ENCODE data around the gene ARHGAP28.

Gene ARHGAP28

DNA sequence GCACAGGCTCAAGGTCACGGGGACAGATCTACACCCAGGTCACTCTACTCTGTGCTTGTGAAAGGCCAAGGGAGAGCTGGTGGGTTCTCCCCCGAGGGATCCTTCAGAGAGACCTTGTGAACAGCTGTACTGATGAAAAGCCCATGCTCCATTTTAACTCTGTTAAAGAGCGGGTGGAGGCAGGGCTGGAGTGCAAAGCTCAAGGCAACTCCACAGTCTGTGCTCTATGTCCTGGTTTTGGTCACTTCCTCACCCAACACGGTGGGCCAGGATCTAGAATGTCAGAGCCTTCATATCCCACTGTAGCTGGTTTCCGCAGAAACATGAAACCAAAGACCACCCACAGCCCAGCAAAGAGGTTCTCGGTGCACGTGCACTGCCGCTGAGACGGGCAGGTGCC is 210.9 kb downstream of the ARHGAP28 start:
- Histone ChIP-seq H3K9ac (no peak overlapping the region), H3K4me3 (ENCODE audit: low read depth, low read length) (no peak overlapping the region), H3K9me3 (ENCODE audit: control insufficient read depth, low read length) (no peaks in the 10 kb centered on the region), H3K79me2 (no peaks in the 10 kb centered on the region), H3K27ac (no peak overlapping the region), H3K4me1 (no peaks in the 10 kb centered on the region), H3K27me3 (ENCODE audit: control insufficient read depth, insufficient read depth, low read length) (no peaks in the 10 kb centered on the region), H3K4me2 (ENCODE audit: low read length) (no peak overlapping the region), H3K36me3 (ENCODE audit: control insufficient read depth, insufficient read depth, low read length) (no peaks in the 10 kb centered on the region), H2AFZ (no peak overlapping the region)
- no peak for TF ChIP-seq CTCF (IDR thresholded peaks at IDR 0.05)

DNA sequence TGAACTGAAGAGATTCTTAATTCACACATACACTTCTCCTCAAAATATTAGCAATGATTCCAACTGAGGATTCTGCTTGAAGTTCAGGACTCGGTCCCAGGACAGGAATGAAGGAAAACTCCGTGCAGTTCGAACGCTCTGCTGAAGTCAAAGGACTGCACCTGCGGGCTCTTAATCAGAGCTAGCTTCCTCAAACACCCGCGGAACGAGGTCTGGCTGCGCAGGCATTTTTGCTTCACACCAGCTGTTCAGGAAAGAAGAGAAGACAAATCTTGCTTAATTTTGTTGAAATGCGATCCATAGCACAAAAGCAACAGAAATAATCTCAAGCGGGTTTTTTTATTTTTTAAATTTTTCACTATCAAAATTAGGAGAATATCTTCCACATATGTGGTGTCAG is 212.5 kb downstream of the ARHGAP28 start:
- H3K4me2 ChIP-seq (ENCODE audit: low read length): no peak overlapping the region
- no peaks in the 10 kb centered on the region for H3K79me2 ChIP-seq
- H3K27me3 ChIP-seq (ENCODE audit: control insufficient read depth, insufficient read depth, low read length): no peaks in the 10 kb centered on the region
- H3K9me3 ChIP-seq (ENCODE audit: control insufficient read depth, low read length): no peaks in the 10 kb centered on the region
- no peak overlapping the region for H2AFZ ChIP-seq
- H3K36me3 ChIP-seq (ENCODE audit: control insufficient read depth, insufficient read depth, low read length): no peaks in the 10 kb centered on the region
- no peak overlapping the region for H3K9ac ChIP-seq
- H3K4me1 ChIP-seq: no peaks in the 10 kb centered on the region
- TF ChIP-seq CTCF (IDR thresholded peaks at IDR 0.05): no peak
- H3K27ac ChIP-seq: no peak overlapping the region
- no peak overlapping the region for H3K4me3 ChIP-seq (ENCODE audit: low read depth, low read length)

GRCh38 chr18:6942742-6943141 is 213.2 kb downstream of the ARHGAP28 start:
- Histone ChIP-seq H3K27ac (no peak overlapping the region), H3K9me3 (ENCODE audit: control insufficient read depth, low read length) (no peaks in the 10 kb centered on the region), H3K36me3 (ENCODE audit: control insufficient read depth, insufficient read depth, low read length) (no peaks in the 10 kb centered on the region), H2AFZ (no peak overlapping the region), H3K4me1 (no peaks in the 10 kb centered on the region), H3K4me3 (ENCODE audit: low read depth, low read length) (no peak overlapping the region), H3K27me3 (ENCODE audit: control insufficient read depth, insufficient read depth, low read length) (no peaks in the 10 kb centered on the region), H3K4me2 (ENCODE audit: low read length) (no peak overlapping the region), H3K9ac (no peak overlapping the region), H3K79me2 (no peaks in the 10 kb centered on the region)
- no peak for TF ChIP-seq CTCF (IDR thresholded peaks at IDR 0.05)

DNA sequence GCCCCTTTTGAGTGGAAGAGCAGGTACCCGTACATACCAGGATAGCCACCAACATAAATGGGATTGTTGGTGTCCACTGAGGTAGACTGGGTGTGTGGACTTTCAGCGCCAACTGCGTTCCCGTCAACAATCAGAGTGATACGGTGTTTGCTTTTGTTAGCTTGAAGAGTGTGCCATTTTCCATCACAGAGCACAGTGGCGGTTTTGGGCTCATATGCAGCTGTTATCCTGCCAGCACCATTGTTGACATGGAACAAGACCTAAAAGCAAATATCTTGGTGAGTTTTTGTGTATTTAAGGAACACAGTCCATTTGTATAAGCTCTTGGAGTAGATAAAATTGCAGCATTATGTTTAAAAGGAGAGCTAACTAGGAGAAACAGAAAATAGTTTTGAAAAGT is 213.6 kb downstream of the ARHGAP28 start:
- H3K4me3 ChIP-seq (ENCODE audit: low read depth, low read length): no peak overlapping the region

More for the DNA sequence above, 213.6 kb downstream of the ARHGAP28 start:
- Histone ChIP-seq H2AFZ (no peak overlapping the region), H3K27me3 (ENCODE audit: control insufficient read depth, insufficient read depth, low read length) (no peaks in the 10 kb centered on the region), H3K9me3 (ENCODE audit: control insufficient read depth, low read length) (no peaks in the 10 kb centered on the region), H3K9ac (no peak overlapping the region), H3K4me2 (ENCODE audit: low read length) (no peak overlapping the region), H3K36me3 (ENCODE audit: control insufficient read depth, insufficient read depth, low read length) (no peaks in the 10 kb centered on the region), H3K27ac (no peak overlapping the region), H3K4me1 (no peaks in the 10 kb centered on the region), H3K79me2 (no peaks in the 10 kb centered on the region)
- no peak for TF ChIP-seq CTCF (IDR thresholded peaks at IDR 0.05)
